GM13976 (cell line): ENCODE measurements around the gene VPS16.
"Not testable (repeated sequence)": the region's sequence is repeated elsewhere in the genome, so short reads cannot be mapped to it uniquely, and the experiment has no call there.

Source experiments
- DNase-seq: peaks from one replicate; pipeline ENCODE4 v3.0.0; 2012; ENCODE audit warnings: low spot score
- in situ Hi-C: fragments of 300-500 bp; cut with MboI; formaldehyde crosslinking; loops from one replicate; pipeline ENCODE4 v1.12.0; 2022; ENCODE audit warnings: low sequenced_read_pairs, mixed read lengths, inconsistent platforms; ENCODE audit not compliant: unreplicated experiment
- TF ChIP-seq, protein P1 (sequence below): IDR thresholded peaks from 2 replicates; pipeline ENCODE4 v1.5.1; 2012; ENCODE audit warnings: borderline replicate concordance, mild to moderate bottlenecking; ENCODE audit not compliant: insufficient read depth; ENCODE audit errors: extremely low read depth, missing control alignments, control extremely low read depth

The VPS16 gene

GRCh38 chr20:2820896-2821869 lies 19.4 kb upstream of the VPS16 start:
- in situ Hi-C loops, result no loop called here
- TF ChIP-seq, protein P1, sequence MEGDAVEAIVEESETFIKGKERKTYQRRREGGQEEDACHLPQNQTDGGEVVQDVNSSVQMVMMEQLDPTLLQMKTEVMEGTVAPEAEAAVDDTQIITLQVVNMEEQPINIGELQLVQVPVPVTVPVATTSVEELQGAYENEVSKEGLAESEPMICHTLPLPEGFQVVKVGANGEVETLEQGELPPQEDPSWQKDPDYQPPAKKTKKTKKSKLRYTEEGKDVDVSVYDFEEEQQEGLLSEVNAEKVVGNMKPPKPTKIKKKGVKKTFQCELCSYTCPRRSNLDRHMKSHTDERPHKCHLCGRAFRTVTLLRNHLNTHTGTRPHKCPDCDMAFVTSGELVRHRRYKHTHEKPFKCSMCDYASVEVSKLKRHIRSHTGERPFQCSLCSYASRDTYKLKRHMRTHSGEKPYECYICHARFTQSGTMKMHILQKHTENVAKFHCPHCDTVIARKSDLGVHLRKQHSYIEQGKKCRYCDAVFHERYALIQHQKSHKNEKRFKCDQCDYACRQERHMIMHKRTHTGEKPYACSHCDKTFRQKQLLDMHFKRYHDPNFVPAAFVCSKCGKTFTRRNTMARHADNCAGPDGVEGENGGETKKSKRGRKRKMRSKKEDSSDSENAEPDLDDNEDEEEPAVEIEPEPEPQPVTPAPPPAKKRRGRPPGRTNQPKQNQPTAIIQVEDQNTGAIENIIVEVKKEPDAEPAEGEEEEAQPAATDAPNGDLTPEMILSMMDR, result no peak
- DNase-seq, result peak; percentile 30

GRCh38 chr20:2822073-2822472 lies 18.5 kb upstream of the VPS16 start:
- peak; percentile 45 for DNase-seq

DNA sequence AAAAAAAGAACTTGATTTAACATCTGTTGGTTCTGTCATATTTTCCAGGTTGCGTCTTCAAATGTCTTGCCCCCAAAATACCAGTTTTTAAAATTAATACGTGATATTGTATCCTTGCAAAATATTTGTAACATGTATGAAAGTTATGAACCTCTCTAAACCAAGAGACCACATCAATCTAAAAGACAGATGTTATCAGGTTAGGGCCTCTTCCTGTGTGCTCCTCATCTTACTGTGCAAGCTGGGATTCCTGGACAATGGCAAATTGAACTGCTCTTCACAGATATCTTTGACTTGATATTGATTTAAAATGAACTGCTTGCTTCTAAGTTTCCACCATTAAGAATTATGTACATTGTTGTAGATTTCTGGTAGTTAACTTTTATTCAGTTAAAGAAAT lies 14.8 kb upstream of the VPS16 start:
- DNase-seq, result no peak
- in situ Hi-C loops, result no loop called here
- TF ChIP-seq, protein P1, result no peak

More at GRCh38 chr20:2822073-2822472, 18.5 kb upstream of the VPS16 start:
- in situ Hi-C loops, result no loop called here
- TF ChIP-seq, protein P1, result no peak

DNA sequence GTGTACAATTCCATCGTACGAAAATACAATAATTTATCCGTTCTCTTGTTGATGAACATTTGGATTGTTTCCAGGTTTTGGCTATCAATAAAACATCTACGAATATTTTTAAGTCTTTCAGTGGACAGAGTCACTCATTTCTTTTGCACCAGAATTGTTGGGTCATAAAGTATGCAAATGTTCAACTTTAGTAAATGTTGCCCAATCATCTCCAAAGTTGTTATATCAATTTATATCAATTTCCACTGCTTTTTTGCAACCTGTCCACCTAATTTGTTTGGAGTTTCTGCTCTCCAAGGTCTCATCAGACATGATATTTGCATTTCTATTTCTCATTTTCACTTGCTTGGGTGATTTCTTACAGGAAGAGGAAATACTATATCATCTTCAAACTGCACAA lies 13.9 kb upstream of the VPS16 start:
- no peak for DNase-seq
- TF ChIP-seq, protein P1, result no peak
- in situ Hi-C loops, result no loop called here

DNA sequence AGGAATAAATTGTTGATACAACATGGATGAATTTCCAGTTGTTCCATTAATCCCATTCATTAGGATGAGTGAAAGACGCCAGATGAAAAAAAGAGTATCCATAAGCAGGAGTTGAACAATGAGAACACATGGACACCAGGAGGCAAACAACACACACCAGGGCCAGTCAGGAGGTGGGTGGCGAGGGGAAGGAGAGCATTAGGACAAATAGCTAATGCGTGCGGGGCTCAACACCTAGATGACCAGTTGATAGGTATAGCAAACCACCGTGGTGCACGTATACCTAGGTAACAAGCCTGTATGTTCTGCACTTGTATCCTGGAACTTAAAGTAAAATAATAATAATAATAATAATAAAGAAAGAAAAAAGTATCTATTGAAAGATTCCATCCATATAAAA lies 11.2 kb upstream of the VPS16 start:
- no peak for DNase-seq
- TF ChIP-seq, protein P1, result no peak
- in situ Hi-C loops, result no loop called here

DNA sequence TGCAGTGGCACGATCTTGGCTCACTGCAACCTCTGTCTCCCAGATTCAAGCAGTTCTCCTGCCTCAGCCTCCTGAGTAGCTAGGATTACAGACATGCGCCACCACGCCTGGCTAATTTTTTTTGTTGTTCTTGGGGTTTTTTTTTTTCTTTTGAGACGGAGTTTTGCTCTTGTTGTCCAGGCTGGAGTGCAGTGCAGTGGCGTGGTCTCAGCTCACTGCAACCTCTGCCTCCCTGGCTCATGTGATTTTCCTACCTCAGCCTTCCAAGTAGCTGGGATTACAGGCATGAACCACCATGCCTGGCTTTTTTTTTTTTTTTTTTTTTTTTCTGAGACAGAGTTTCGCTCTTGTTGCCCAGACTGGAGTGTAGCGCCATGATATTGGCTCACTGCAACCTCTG lies 9.3 kb upstream of the VPS16 start:
- in situ Hi-C loops, result not testable (repeated sequence)

GRCh38 chr20:2833761-2834160 lies 6.8 kb upstream of the VPS16 start:
- DNase-seq, result no peak
- in situ Hi-C loops, result no loop called here
- TF ChIP-seq, protein P1, result no peak

More for the DNA sequence above, 9.3 kb upstream of the VPS16 start:
- DNase-seq, result not testable (repeated sequence)
